ENCODE results near the gene GAL3ST2.
"Not testable (repeated sequence)": the region's sequence is repeated elsewhere in the genome, so short reads cannot be mapped to it uniquely, and the experiment has no call there.

GAL3ST2 gene

DNA sequence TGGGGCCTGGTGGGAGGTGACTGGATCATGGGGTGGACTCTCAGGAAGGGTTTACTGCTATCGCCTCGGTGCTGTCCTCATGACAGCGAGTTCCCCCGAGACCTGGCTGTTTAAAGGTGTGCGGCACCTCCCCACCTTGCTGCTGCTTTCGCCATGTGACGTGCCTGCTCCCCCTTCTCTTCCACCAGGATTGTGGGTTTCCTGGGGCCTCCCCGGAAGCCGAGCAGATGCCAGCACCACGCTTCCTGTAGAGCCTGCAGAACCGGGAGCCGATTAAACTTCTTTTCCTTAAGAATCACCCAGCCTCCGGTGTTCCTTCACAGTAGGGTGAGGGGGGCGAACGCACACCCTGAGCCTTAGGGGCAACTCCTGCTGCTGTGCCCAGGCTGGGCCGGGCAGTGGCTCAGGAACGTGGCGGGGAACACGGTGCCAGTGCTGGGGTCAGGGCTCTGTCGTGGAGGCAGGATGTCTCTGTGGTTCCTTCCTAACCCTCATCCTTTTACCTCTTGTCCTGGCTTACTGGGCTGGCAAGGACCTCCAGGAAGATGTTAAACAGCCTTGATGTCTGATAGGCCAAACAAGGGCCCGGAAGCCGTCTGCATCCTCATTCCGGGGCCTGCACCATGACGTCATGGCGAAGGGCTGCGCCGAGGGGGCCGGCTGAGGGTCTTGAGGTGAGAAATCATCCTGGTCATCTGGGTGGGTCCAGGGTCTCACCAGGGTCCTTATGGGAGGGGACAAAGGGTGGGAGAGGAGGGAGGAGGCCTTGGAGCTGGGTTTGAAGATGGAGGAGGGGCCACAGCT, 45.0 kb downstream of the GAL3ST2 start:
- no peak for DNase-seq

DNA sequence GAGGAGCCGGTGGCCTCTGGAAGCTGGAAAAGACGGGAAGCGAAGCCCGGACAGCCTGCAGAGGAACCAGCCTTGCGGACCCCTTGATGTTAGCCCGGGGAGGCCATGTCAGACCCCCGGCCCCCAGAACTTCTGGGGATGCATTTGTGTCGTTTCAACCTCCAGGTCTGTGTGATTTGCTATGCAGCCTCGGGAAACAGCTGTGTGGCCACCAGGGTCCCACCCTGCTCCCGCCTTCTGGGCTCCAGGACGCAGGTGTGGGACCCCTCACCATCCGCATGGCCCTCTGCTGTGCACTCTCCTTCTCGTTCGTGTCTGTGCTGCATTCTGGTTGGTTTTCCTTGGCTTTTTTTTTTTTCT, 45.6 kb downstream of the GAL3ST2 start:
- DNase-seq = no peak

GRCh38 chr2:241823531-241824437, 47.2 kb downstream of the GAL3ST2 start:
- DNase-seq = not testable (repeated sequence)

- DNase-seq = no peak
Measured at GRCh38 chr2:241827394-241827793, 50.8 kb downstream of the GAL3ST2 start.

- no peak for DNase-seq
Measured at GRCh38 chr2:241833101-241833663, 56.6 kb downstream of the GAL3ST2 start.

DNA sequence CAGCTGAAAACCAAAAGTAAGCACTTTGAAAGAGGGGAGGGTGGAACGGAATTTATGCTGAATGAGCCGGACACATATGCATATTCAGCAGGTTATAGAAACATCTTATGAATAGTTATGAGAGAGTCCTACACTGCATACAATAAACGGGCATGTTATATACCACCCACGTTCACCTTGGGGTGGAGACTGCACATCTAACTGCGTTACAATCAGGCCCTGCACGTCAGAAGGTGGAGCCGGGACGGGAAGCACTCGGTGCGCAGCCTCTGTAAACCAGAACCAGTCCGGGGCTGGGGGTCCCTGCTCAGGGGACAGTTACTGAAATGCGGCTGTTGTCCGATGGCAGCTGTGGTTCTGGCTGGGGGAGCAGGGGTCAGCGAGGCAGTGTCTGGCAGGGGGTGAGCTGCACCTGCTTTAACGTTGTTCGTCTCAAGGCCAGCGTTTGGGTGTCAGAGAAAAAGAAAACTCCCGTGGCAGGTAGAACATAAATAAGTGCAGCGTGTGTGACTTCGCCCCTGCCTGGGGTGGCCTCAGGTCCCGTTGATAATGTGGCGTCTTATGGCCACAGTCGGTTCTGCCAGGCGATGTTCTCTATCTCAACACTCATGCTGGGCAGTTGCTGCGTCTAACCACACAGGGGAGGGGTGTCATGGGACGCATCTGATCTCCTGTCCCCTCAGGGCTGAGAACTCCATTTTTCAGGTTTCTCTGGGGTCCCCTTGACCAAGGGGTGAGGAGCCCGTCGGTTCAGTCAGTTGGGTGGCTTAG, 57.3 kb downstream of the GAL3ST2 start:
- DNase-seq = not testable (repeated sequence)

- no peak for DNase-seq
Measured at GRCh38 chr2:241834527-241835210, 58.0 kb downstream of the GAL3ST2 start.

- no peak for DNase-seq
Measured at GRCh38 chr2:241835611-241836010, 59.0 kb downstream of the GAL3ST2 start.

DNA sequence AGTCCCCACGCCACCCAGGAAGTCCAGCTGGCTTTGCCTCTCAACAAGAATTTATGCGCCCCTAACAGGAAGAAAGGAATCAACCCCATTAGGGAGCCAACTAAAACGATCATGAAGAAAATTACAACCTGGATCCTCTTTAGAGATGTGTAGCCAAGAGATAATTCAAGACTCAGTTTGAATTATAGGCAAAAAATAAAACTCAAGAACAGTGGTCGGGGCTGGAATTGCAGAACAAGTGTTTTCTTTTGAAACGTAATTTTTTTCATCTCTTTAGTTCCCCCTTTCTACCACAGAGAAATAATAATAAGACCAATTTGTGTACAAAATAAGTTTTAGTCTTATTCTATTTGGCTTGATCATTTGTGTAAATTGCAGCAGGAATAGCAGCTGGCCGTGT, 59.7 kb downstream of the GAL3ST2 start:
- DNase-seq = no peak

GRCh38 chr2:241837197-241837965, 60.8 kb downstream of the GAL3ST2 start:
- DNase-seq = no peak

GRCh38 chr2:241841181-241842066, 64.8 kb downstream of the GAL3ST2 start:
- no peak for DNase-seq

DNA sequence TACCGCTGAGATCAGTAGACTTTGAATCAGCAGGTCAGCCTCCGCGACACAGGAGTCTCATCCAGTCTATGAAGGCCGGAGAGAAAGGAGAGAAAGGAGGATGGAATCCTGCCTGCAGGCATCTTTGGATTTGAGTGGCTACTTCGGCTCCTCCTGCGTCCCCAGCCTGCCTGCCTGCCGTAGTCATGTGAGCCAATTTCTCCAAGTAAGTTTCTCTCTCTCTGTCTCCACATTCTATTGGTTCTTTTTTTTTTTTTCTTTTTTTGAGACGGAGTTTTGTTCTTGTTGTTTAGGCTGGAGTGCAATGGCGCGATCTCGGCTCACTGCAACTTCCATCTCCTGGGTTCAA, 65.4 kb downstream of the GAL3ST2 start:
- no peak for DNase-seq

DNA sequence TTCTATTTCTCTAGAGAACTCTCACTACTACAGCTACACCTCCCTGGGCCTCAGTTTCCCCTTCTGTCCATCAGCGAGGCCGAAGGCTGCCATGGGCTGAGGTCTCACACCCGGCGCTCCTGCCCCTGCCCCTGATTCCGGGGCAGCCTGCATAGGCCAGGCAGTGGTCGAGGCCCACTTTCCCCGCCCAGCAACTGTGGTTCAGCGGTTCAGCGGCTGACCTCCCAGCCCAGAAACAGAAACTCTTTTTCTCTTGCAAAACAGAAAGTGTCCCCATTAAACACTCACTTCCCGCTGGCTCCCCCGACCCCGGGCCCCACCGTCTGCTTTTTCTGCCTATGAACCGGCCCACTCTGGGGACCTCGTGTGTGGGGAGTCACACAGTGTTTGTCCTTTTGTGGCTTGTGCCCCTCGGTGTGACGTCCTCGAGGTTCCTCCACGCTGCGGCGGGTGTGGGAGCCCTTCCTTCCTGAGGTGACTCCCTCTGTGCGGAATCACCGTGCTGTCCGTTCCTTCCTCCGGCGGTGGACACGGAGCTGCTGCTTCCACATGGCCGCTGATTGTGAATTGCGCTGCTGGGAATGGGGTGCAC, 66.1 kb downstream of the GAL3ST2 start:
- DNase-seq = no peak

- DNase-seq = no peak
Measured at GRCh38 chr2:241843321-241844065, 66.9 kb downstream of the GAL3ST2 start.

GRCh38 chr2:241844066-241844728, 67.6 kb downstream of the GAL3ST2 start:
- no peak for DNase-seq

DNA sequence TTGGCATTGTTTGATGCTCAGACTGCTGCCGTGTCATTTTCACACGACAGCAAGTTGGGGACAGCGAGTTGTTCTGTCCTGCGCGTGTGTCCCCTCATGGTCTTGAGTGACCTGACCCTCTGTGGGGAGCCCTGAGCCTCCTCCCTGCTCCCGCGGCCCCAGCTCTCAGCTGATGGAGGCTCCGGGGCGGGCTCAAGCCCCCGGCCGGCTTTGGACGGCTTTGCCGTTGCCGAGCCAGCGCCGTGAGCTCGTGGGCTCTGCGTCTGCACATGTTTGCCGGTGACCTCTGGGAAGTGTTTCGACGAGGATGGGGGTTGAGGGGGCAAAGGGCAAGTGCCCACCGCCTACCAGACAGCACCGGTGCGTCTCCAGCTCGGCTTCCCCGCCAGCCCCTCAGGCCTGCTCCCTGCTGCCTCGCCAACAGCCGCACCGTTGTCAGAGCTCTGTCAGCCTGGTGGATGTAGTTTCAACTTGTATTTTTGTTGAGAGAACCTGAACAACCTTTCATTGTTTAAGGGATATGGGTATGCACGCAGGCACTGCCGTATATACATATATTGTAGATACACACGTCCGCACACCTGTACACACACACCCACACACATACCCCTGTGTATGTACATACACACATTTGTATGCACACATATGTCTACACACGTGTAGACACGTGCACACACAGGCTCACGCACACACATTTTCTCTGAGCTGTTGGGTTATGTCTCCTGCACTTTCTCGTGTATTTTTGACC, 68.4 kb downstream of the GAL3ST2 start:
- DNase-seq = no peak

GRCh38 chr2:241846406-241846805, 69.8 kb downstream of the GAL3ST2 start:
- DNase-seq = no peak

Measured in NCI-H2227 treated with DMSO at 0.1 percent for 48 hours (cell line).